ENCODE data around the gene LYPD8. TPM values are rescaled to one million over a fixed set of nuclear protein-coding genes. Genes with fewer than 3 reads are reported as not detected.

The LYPD8 gene
- total and polyA plus RNA-seq, 2 donors from 2014 or later = 0.92 to 3.2 TPM

GRCh38 chr1:248739572-248740205, 15.9 kb downstream of the LYPD8 start:
- Histone ChIP-seq H3K9ac (ENCODE audit: low read length in 3 of 3) (no peak overlapping the region), H3K4me1 (ENCODE audit: control insufficient read depth in 2 of 3, insufficient read depth in 2 of 3, low read depth in 1 of 3, low read length in 3 of 3) (no peaks in the 10 kb centered on the region), H3K36me3 (ENCODE audit: control insufficient read depth in 2 of 3, insufficient read depth in 3 of 3, low read length in 3 of 3) (no peaks in the 10 kb centered on the region), H3K27ac (ENCODE audit: low read depth in 2 of 2, low read length in 2 of 2) (no peak overlapping the region), H3K9me3 (ENCODE audit: control insufficient read depth in 2 of 3, insufficient read depth in 1 of 3, low read length in 3 of 3) (peaks cover 0 to 2% (median 0%) of the 10 kb centered on the region in 3 donors), H3K4me3 (ENCODE audit: low read length in 3 of 3) (no peak overlapping the region), H3K27me3 (ENCODE audit: control insufficient read depth, insufficient read depth, low read length) (no peaks in the 10 kb centered on the region)
- FAIRE-seq (no peak), DNase-seq (no peak)
- intact Hi-C loops (cut with DNase I) = no loop called here
- TF ChIP-seq, protein P1, sequence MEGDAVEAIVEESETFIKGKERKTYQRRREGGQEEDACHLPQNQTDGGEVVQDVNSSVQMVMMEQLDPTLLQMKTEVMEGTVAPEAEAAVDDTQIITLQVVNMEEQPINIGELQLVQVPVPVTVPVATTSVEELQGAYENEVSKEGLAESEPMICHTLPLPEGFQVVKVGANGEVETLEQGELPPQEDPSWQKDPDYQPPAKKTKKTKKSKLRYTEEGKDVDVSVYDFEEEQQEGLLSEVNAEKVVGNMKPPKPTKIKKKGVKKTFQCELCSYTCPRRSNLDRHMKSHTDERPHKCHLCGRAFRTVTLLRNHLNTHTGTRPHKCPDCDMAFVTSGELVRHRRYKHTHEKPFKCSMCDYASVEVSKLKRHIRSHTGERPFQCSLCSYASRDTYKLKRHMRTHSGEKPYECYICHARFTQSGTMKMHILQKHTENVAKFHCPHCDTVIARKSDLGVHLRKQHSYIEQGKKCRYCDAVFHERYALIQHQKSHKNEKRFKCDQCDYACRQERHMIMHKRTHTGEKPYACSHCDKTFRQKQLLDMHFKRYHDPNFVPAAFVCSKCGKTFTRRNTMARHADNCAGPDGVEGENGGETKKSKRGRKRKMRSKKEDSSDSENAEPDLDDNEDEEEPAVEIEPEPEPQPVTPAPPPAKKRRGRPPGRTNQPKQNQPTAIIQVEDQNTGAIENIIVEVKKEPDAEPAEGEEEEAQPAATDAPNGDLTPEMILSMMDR (IDR thresholded peaks at IDR 0.05; ENCODE audit: borderline replicate concordance, extremely low read depth, insufficient read depth) = no peak

DNA sequence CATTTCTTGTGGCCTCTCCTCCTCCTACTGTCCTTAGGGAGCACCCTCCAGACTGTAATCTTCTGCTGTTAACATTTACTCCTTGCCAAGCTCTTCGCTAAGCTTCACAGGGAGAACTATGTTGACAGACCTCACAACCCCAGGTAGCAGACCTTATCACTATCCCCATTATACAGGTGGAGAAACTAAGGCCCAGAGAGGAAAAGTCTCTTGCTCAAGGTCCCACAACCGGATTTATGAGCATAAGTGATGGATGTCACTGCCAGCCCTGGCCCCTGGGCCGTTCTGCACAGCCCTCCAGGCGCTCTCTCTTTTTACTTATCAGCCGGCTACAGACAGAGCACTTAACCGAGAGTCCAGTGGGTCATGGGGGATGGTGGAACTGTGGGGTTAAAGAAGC, 18.1 kb downstream of the LYPD8 start:
- H3K9me3 ChIP-seq (ENCODE audit: control insufficient read depth in 2 of 3, insufficient read depth in 1 of 3, low read length in 3 of 3) = peaks cover 0 to 2% (median 0%) of the 10 kb centered on the region in 3 donors
- no peaks in the 10 kb centered on the region for H3K36me3 ChIP-seq (ENCODE audit: control insufficient read depth in 2 of 3, insufficient read depth in 3 of 3, low read length in 3 of 3)
- H3K9ac ChIP-seq (ENCODE audit: low read length in 3 of 3) = no peak overlapping the region
- DNase-seq (no peak), FAIRE-seq (no peak)
- no peak overlapping the region for H3K4me3 ChIP-seq (ENCODE audit: low read length in 3 of 3)
- no peaks in the 10 kb centered on the region for H3K27me3 ChIP-seq (ENCODE audit: control insufficient read depth, insufficient read depth, low read length)
- peaks cover 0 to 9% (median 4%) of the 10 kb centered on the region in 3 donors for H3K4me1 ChIP-seq (ENCODE audit: control insufficient read depth in 2 of 3, insufficient read depth in 2 of 3, low read depth in 1 of 3, low read length in 3 of 3)
- TF ChIP-seq, protein P1 (IDR thresholded peaks at IDR 0.05; ENCODE audit: borderline replicate concordance, extremely low read depth, insufficient read depth) = no peak
- intact Hi-C loops (cut with DNase I) = no loop called here
- H3K27ac ChIP-seq (ENCODE audit: low read depth in 2 of 2, low read length in 2 of 2) = no peak overlapping the region

DNA sequence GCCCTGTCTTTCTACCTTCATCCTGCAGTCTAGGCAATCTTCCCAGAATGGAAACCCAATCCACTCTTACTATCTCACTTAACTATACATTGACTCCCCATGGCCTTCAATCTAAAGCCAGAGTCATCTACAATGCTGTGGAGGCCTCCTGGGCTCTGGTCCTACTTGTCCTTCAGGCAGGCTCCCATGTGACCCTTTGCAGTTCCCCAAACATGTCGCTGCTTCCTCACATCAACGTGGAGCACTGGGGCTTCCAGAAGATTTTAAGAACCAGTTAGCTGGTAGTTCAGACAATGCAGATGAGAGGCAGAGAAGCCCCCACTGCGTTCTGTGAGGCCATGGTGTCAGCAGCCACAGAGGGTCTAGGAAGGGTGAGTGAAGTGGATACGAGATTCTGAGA, 18.6 kb downstream of the LYPD8 start:
- Histone ChIP-seq H3K36me3 (ENCODE audit: control insufficient read depth in 2 of 3, insufficient read depth in 3 of 3, low read length in 3 of 3) (no peaks in the 10 kb centered on the region), H3K4me1 (ENCODE audit: control insufficient read depth in 2 of 3, insufficient read depth in 2 of 3, low read depth in 1 of 3, low read length in 3 of 3) (peaks cover 0 to 14% (median 4%) of the 10 kb centered on the region in 3 donors), H3K27ac (ENCODE audit: low read depth in 2 of 2, low read length in 2 of 2) (no peak overlapping the region), H3K9ac (ENCODE audit: low read length in 3 of 3) (no peak overlapping the region), H3K4me3 (ENCODE audit: low read length in 3 of 3) (no peak overlapping the region), H3K9me3 (ENCODE audit: control insufficient read depth in 2 of 3, insufficient read depth in 1 of 3, low read length in 3 of 3) (peaks cover 0 to 2% (median 0%) of the 10 kb centered on the region in 3 donors), H3K27me3 (ENCODE audit: control insufficient read depth, insufficient read depth, low read length) (no peaks in the 10 kb centered on the region)
- DNase-seq (no peak), FAIRE-seq (no peak)
- TF ChIP-seq, protein P1 (IDR thresholded peaks at IDR 0.05; ENCODE audit: borderline replicate concordance, extremely low read depth, insufficient read depth) = no peak
- intact Hi-C loops (cut with DNase I) = no loop called here

Data from kidney (tissue), 14 donors.